Measurements from ENCODE around the gene PIP5KL1.

Gene PIP5KL1

GRCh38 chr9:127947841-127948710 lies 17.5 kb upstream of the PIP5KL1 start:
- no peak for DNase-seq

DNA sequence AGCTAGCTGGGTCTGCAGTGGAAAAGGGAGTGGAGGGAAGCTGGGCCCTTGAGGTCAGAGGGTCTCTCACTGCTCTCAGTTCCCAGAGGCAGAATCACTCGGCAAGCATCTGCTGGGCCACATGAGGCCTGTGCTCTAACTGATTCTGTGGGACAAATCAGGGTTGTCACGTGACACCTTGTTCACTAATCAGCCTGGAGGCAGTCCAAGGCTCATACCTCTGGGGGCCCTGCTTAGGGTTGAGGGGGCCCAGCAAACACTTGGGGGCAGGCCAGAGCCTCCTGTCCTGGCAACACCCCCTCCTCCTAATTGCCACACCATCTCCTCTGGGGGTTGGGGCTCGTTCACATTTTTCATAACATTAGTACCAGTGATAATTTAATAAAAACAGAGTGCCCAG lies 16.2 kb upstream of the PIP5KL1 start:
- DNase-seq, result no peak

DNA sequence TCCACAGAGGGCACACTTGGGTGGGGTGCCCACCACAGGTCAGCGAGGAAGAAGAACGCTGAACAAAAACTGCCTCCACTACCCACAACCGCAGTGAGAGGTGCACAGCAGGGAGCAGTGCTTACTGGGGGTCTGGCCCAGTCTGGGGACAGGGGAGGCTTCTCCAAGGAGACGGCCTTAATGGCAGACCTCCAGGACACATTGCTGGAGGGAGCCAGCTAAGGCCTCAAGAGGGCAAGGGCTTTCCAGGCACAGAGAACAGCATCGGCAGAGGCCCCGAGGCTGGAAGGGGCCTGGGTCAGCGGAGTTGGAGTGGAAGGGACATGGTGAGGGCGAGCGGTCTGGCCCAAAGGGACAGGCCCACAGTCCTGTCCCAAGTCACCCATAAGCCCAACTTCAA lies 15.4 kb upstream of the PIP5KL1 start:
- DNase-seq, result no peak

GRCh38 chr9:127945338-127945737 lies 14.8 kb upstream of the PIP5KL1 start:
- DNase-seq, result no peak

- no peak for DNase-seq
Observed at GRCh38 chr9:127944586-127945218, 14.1 kb upstream of the PIP5KL1 start.

DNA sequence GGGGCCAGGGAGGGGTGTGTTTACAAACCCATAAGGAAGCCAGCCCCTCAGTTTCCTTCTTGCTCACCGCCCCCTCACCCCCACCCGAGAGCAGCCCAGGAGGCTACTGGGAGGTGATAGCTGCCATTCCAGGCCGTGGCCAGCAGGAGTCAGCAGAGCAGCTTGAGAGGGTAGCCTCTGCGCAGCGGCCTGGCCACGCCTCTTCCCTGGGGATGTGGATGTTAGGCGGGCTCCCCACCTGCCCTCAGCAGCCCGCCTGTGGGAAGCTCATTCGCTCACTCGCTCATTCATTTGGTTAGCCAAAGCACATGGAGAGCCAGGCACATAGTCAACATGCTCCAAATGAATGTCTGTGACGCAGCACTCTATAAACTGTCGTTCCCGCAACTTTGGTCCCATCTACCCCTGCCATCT lies 13.2 kb upstream of the PIP5KL1 start:
- no peak for DNase-seq

DNA sequence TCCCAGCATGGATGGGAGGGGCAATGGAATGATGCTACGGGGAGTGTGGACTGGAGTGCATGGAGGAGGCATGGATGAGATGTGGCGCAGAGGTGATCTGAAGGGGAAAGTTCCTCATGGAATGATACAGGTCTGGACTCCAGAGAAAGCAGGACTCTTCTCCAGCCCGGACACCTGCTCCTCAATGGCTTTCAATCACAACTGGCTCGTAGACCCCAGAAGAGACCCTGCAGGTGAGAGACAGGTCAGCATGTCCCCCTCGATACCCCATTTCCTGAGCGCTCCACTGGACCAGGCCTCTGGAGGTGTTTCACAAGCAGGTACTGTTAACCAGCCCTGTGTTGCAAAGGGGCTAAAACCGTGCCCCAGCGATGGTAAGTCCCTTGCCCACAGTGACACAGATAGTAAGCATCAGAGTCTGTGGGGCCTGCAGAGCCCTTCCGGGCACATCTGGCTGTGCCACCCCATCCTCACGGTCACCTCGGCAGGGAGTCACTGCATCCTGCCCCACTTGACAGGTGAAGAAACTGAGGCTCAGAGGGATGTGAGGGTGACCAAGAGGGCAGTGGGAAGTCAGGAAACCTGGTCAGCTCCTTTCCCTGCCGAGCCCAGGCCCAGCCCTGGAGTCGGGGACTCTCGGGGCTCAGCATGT lies 12.6 kb upstream of the PIP5KL1 start:
- DNase-seq, result no peak

- no peak for DNase-seq
Observed at GRCh38 chr9:127942216-127943010, 11.8 kb upstream of the PIP5KL1 start.

DNA sequence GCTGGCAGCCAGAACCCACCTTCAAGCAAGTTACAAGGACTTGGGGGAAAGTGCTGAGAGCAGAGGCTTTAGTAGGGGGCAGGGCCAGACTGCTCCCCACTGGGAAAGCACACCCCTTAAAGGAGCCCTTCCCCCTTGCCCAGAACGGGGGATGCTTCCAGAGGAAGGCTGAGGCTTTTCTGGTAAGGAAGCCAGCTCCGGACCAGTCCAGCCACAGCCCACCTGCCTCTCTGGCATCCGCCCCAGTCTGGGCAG lies 11.3 kb upstream of the PIP5KL1 start:
- no peak for DNase-seq

DNA sequence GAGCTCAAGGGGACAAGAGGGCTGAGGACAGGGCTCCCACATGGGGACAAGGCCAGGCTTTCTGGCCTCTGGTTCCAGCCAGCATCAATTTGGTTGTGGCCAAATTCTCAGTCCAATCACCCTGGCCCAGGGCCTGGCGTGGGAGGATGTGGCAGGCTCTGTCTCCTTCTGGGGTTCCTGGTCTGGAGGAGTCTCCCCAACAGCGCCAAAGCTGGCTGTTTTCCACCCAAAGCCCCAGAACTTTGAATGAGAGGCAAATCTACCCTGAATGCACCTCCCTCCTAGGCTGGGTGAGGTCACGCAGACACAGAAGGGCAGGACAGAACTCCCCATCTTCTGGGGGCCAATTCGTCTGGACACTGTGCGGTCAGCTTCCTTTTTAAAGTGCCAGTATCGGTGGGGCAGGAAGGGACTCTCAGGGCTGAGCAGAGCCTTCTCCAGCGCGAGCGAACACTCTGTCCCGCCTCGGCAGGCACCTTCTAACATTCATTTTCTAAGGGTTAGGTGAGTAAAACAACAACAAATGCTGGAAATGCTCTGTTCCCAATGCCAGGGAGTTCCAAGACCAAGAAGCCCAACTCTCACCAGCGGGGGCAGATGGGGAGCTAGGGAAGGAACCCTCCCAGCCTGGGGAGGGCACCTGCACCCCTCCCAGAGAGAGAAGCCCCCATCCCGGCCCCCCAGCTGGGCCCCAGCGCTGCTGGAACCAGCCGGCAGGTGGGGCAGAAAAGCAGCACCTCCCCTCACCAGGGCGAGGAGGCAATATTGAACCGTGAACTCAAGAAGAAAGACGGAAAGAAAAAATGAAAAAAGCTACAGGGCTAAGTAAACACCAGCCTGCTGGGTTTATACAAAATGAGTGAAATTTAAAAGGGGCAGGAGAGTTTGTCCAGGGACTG lies 10.7 kb upstream of the PIP5KL1 start:
- DNase-seq, result no peak

- DNase-seq, result no peak
Observed at GRCh38 chr9:127940593-127940992, 10.0 kb upstream of the PIP5KL1 start.

- DNase-seq, result no peak
Observed at GRCh38 chr9:127938298-127938690, 7.7 kb upstream of the PIP5KL1 start.

GRCh38 chr9:127937388-127938297 lies 7.1 kb upstream of the PIP5KL1 start, which contains the start of gene DPM2:
DPM2 (minus strand) TSS chr9:127937854; CDS start chr9:127937820, 34 bp downstream.
- DNase-seq, result no peak

GRCh38 chr9:127937056-127937387 lies 6.4 kb upstream of the PIP5KL1 start:
- no peak for DNase-seq

DNA sequence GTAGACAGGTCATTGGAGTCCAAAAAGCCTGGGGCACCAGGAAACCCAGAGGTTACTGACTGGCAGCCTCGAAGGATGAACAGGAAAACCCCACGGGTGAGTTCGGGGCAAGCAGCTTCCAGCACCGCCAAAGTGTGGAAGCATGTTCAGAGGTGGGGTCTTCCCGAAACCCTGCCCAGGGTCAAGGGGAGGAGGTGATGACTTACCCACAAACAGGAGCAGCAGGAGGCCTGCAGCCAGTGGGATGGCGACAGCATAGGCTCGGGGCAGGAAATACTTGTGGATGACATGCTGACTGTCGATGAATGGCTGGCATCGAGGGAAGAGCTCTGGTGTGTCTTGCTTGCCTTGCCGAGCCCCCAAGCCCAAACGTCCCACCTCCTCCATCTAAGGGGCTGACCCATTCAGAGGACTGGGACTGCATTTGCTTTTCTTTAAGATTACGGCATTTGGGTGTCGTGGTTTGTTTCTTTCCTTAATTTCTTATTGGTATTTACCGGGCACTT lies 5.8 kb upstream of the PIP5KL1 start:
- DNase-seq, result no peak

GRCh38 chr9:127935765-127936221 lies 5.2 kb upstream of the PIP5KL1 start:
- no peak for DNase-seq

DNA sequence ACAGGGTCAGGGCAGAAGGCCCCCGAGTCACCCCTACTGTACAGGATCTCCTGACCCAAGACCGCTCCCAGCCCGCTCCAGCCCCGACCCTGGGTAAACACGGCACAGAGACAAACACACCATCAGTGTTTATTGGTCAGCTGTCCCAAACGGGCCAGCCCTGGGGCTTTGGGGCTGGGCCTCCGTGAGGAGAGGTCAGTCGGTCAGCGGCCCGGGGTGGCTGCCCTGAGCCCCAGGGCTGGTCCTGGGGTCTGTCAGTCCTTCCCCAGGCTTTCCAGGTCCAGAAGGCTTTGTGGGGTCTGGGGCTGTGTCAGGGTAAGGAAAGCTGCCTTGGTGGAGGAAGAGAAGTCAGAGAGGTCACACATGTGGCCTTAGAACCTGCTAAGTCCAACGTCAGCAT lies 4.4 kb upstream of the PIP5KL1 start:
- DNase-seq, result no peak

DNA sequence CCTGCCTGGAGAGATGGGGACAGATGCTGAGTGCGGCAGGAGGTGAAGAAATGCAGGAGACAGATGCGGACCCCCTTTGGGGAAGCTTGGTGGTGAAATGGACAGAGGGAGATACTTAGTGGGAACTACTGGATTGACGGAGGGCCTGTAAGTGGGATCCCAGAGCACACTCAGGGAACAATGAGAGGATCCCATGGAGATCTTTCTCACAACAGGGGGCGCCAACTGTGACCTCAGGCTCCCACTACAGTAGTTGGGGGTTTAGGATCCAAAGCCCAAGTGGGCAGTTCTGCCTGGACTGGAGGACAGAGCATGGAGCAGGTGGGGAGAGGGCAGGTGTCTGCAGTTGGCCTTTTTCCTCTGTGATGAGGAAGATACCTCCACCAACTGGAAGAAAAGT lies 3.7 kb upstream of the PIP5KL1 start:
- DNase-seq, result no peak

GRCh38 chr9:127931092-127931881 lies 710 bp upstream of the PIP5KL1 start:
- DNase-seq, result no peak

DNA sequence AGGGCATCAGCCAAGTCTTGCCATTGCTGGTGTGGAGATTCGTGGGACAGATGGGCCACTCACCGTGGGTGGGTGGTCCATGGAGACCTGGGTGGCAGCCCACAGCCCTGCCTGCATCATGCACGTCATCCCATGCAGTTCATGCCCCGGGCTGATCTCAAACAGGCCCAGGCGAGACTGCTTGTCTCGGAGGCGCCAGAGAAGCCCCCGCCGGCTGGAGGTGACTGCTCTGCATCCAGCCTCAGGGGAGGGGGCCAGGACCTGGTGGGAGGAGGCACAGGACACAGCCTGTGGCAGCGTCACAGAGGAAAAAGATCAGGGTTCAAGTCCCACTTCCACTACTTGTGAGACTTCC lies 975 bp downstream of the PIP5KL1 start:
- DNase-seq, result no peak
